GM12878 (cell line): Measurements from ENCODE around the gene TSHR.

Source experiments
- NFYA ChIP-seq: IDR thresholded peaks from 2 replicates; pipeline ENCODE4 v1.6.1; 2011; ENCODE audit warnings: low read depth, mild to moderate bottlenecking, low read length, improper control_type of control experiment, borderline replicate concordance
- ZBED1 ChIP-seq: IDR thresholded peaks from 2 replicates; pipeline ENCODE4 v1.6.1; 2016; ENCODE audit warnings: borderline replicate concordance
- ZBTB11 ChIP-seq: fragments of 450-650 bp; formaldehyde crosslinking; IDR thresholded peaks from 2 replicates; pipeline ENCODE4 v1.5.0; 2022; ENCODE audit warnings: mild to moderate bottlenecking, missing genetic modification characterization
- TF ChIP-seq, protein P1 (sequence below): fragments of 450-650 bp; IDR thresholded peaks from 2 replicates; pipeline ENCODE4 v1.6.1; 2014; ENCODE audit warnings: mild to moderate bottlenecking

DNA sequence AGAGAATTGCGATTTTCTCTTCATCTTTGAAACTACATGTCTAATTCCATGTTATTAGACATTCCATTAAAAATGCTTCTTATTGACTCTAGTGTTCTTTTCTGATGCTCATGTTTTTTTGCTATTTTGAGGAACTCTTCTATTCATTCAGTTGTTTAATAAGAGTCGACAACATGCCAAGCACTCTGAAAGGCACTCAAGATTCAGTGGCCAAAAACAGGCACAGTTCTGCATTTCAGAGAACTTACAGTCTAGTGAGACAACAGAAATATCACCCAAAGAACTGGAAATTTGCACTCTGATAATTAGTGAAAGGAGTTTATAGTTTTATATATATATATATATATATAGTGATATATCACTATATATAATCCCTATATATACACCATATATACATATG is 111.7 kb downstream of the TSHR start:
- TF ChIP-seq NFYA, result no peak
- TF ChIP-seq, protein P1, sequence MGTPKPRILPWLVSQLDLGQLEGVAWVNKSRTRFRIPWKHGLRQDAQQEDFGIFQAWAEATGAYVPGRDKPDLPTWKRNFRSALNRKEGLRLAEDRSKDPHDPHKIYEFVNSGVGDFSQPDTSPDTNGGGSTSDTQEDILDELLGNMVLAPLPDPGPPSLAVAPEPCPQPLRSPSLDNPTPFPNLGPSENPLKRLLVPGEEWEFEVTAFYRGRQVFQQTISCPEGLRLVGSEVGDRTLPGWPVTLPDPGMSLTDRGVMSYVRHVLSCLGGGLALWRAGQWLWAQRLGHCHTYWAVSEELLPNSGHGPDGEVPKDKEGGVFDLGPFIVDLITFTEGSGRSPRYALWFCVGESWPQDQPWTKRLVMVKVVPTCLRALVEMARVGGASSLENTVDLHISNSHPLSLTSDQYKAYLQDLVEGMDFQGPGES, result no peak
- no peak for TF ChIP-seq ZBTB11
- no peak for TF ChIP-seq ZBED1
